AG04450 (cell line): ENCODE results near the gene CPZ. TPM values are rescaled to one million over a fixed set of nuclear protein-coding genes. Genes with fewer than 3 reads are reported as not detected.

Source experiments
- CTCF ChIA-PET: fragments of 300-600, 350-600 bp; formaldehyde crosslinking; extraction: SDS; loops from one replicate; lab custom pipeline; 2022; ENCODE audit warnings: antibody characterized with exemption, inconsistent platforms; lab: Charles Lee
- POLR2A ChIA-PET: fragments of 350-600 bp; formaldehyde crosslinking; extraction: SDS; loops from one replicate; lab custom pipeline; 2021; ENCODE audit warnings: antibody characterized with exemption, inconsistent platforms; lab: Yijun Ruan, JAX
- DNase-seq: peaks from one replicate; pipeline ENCODE4 v3.0.0-alpha.2; 2011; ENCODE audit warnings: low read depth, low spot score
- H3K27ac ChIP-seq: one replicate; pipeline ENCODE4 v1.5.1; 2012; ENCODE audit warnings: low read depth, low read length, control low read depth
- H3K27me3 ChIP-seq: one replicate; pipeline ENCODE4 v1.6.0; 2012; ENCODE audit warnings: low read length; ENCODE audit not compliant: control insufficient read depth, insufficient read depth
- H3K4me3 ChIP-seq: 2 replicates; pipeline ENCODE4 v1.5.1; 2011; ENCODE audit warnings: mild to moderate bottlenecking, low read depth, low read length, control low read depth
- H3K9me3 ChIP-seq: 2 replicates; pipeline ENCODE4 v1.5.1; 2012; ENCODE audit warnings: low read length; ENCODE audit not compliant: control insufficient read depth, insufficient read depth
- polyA plus RNA-seq: library from polyadenylated mRNA; depleted of rRNA; stranded (reverse); fragments of >200 nt; gene quantifications from 2 replicates; pipeline ENCODE4 v1.2.3, GENCODE V29; 2011
- TF ChIP-seq, protein P1 (sequence below): IDR thresholded peaks from 2 replicates; pipeline ENCODE4 v1.5.1; 2011; ENCODE audit warnings: low read depth, low read length, control low read depth, inconsistent platforms

CPZ gene
- polyA plus RNA-seq, 1 experiment = 6.4 TPM

DNA sequence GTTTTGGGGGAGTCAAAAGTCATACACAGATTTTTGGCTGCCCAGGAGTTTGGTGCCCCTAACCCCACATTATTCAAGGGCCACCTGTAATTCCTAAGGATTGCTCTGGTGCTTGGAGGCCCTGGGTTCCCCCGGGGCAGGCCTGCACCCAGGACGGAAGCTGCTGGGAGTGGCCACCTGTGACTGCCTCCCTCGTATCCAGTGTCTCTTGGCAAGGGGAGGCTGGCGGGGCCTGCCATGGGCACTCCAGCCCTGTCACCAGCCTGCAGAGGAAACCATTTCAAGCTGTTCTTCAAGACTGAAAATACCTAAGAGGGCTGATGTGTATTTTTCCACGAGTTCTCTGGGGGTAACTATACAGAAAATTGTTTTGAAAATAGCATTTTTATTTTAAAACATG, 36.8 kb upstream of the CPZ start:
- no peak for DNase-seq
- CTCF ChIA-PET = no interaction called here
- no peak overlapping the region for H3K4me3 ChIP-seq
- POLR2A ChIA-PET = no interaction called here
- peaks cover 18% of the 10 kb centered on the region for H3K27me3 ChIP-seq
- H3K27ac ChIP-seq = no peak overlapping the region
- peaks cover 3% of the 10 kb centered on the region; the same call in 1 of the 2 replicates for H3K9me3 ChIP-seq
- TF ChIP-seq, protein P1, sequence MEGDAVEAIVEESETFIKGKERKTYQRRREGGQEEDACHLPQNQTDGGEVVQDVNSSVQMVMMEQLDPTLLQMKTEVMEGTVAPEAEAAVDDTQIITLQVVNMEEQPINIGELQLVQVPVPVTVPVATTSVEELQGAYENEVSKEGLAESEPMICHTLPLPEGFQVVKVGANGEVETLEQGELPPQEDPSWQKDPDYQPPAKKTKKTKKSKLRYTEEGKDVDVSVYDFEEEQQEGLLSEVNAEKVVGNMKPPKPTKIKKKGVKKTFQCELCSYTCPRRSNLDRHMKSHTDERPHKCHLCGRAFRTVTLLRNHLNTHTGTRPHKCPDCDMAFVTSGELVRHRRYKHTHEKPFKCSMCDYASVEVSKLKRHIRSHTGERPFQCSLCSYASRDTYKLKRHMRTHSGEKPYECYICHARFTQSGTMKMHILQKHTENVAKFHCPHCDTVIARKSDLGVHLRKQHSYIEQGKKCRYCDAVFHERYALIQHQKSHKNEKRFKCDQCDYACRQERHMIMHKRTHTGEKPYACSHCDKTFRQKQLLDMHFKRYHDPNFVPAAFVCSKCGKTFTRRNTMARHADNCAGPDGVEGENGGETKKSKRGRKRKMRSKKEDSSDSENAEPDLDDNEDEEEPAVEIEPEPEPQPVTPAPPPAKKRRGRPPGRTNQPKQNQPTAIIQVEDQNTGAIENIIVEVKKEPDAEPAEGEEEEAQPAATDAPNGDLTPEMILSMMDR = no peak

DNA sequence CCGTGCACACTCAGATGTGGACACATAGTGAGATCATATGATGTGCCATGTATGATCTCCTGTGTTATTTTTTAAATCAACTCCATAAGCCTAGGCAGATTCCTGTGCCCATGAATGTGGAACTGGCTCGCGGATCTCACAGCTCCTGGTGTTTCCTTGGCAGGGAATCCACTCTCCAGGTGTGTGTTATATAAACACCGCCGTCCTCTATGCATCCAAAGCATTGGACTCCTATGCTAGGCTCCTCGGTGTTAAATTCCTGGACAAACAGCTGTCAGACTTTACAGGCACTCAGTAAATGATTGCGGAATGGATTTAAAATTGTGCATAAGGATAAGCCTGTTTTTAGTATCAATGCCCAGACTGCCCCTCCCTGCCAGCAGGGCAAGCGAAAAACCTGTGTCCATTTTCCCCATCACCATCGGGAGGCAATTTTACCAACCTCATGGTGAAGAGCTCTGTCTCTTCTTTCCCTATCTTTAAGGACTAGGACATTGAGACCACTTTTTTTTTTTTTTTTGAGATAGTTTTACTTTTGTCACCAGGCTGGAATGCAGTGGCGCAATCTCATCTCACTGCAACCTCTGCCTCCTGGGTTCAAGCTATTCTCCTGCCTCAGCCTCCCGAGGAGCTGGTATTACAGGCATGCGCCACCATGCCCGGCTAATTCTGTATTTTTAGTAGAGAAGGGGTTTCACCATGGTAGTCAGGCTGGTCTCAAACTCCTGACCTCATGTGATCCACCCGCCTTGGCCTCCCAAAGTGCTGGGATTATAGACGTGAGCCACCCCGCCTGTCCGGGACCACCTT, 36.0 kb upstream of the CPZ start:
- POLR2A ChIA-PET = interaction anchor here (0.7 kb wide), 1 partner anchor 83 kb away, joined by 9 read pairs; no protein-coding TSS in a partner anchor

DNA sequence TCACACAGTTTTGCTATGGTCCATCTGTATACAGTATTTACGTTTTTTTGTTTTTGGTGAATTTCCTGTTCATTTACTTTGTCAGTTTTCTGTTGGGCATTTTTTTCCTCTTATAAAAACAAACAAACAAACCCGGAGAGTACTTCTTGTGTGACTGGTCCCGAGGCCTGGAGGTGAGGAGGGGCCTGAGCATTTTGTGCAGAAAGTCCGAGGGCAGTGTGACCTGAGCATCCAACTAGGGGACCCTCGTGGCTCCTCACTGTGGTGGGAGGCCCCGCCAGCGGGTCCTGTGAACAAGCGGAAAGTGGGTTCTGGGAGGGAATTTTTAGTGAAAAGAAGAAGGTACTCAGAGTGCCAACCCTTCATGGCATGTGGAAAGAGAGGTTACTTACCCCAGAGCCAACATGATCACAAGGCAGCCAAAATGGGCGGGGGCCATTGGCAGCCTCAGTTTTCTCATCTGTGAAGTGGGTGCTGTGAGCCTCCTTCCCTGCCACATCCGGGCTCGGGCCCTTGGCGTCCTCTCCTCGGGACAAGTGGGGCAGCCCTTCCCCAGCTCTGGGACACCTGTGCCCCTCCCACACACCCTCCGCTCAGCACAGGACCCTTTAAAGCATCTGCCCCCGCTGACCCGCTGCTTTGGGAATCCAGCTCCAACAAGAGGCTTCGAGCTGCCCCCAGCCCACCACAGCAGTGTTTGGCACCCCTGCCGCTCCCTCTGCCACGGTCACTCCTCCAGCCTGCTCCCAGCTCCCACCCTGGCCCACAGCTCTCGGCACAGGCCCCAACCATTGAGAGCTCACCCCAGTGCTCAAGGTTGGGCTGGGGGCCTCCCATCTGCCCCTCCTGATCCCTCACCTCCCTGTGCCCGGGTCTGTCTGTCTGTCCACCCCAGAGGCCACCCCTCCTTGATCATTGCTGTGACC, 35.2 kb upstream of the CPZ start:
- peaks cover 8% of the 10 kb centered on the region for H3K27me3 ChIP-seq
- CTCF ChIA-PET = interaction anchor here (0.6 kb wide), 1 partner anchor 22 kb away, joined by 3 read pairs; no protein-coding TSS in a partner anchor
- no peak for DNase-seq
- POLR2A ChIA-PET = interaction anchor here (0.7 kb wide), 1 partner anchor 84 kb away, joined by 9 read pairs; no protein-coding TSS in a partner anchor
- H3K9me3 ChIP-seq = no peaks in the 10 kb centered on the region
- no peak overlapping the region for H3K4me3 ChIP-seq
- TF ChIP-seq, protein P1 = no peak
- no peak overlapping the region for H3K27ac ChIP-seq

More for the DNA sequence above, 36.0 kb upstream of the CPZ start:
- TF ChIP-seq, protein P1 = no peak
- no peak overlapping the region for H3K4me3 ChIP-seq
- DNase-seq = no peak
- CTCF ChIA-PET = interaction anchor here (0.6 kb wide), 1 partner anchor 21 kb away, joined by 3 read pairs; no protein-coding TSS in a partner anchor
- peaks cover 15% of the 10 kb centered on the region for H3K27me3 ChIP-seq
- no peaks in the 10 kb centered on the region for H3K9me3 ChIP-seq
- no peak overlapping the region for H3K27ac ChIP-seq

DNA sequence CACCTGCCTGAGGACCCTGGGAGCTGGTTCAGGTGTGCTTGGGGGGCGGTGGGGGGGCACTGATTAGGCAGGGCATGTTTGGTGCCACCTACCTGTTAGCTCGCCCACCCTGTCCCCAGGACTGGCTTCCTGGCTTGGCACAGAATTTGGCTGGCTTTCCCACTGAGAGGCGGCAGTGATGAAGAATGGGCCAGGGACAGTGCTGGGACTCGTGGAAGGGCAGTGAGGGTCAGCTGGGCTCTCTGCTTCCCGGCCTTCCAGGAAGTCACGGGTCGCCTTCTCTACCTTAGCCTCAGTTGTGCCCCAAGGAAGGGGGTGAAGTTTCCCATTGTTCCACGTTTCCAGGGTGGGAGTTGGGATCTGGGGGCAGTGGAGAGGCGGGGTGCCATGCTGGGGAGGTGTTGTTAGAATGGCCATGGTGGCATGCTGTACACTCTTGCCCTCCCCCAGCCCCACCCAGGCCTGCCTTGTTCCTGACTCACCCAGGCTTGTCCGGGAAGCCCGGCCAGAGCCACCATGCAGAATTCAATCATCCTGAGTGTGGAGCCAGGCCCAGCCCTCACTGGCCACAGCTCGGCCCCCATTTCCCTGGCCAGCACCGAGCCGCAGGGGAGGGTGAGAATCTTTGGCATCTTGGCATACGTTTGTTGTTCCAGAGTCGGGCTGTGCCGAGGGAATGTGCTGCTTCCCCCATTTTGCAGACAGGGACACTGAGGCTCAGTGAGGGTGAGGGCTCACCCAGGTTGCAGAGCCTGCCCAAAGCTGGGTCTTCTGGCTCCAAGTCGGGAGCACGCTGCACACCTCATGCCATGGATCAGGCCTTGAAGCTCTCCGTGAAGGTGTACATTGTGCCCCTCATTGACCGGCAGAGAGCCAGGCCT, 34.2 kb upstream of the CPZ start:
- TF ChIP-seq, protein P1 = no peak
- H3K4me3 ChIP-seq = no peak overlapping the region
- POLR2A ChIA-PET = no interaction called here
- no peak overlapping the region for H3K27ac ChIP-seq
- peaks cover 8% of the 10 kb centered on the region for H3K27me3 ChIP-seq
- H3K9me3 ChIP-seq = no peaks in the 10 kb centered on the region
- DNase-seq = no peak
- CTCF ChIA-PET = no interaction called here
